Gastroesophageal sphincter (tissue), 4 donors: Measurements from ENCODE around the gene ADARB1. TPM values are rescaled to one million over a fixed set of nuclear protein-coding genes. Genes with fewer than 3 reads are reported as not detected.

ENCODE experiments used
- ATAC-seq: fragments of 150-250 bp; one replicate; pipeline ENCODE4 v1.9.1; 2016; ENCODE audit warnings: mild to moderate bottlenecking, moderate library complexity
- H3K27ac ChIP-seq, 4 donors: fragments of 200-600 bp; sonication (generic) in 3 of 4; 1 replicate in 3 of 4; 2 replicates in 1 of 4; pipeline ENCODE4 v1.5.1; 2016 to 2019
- H3K27me3 ChIP-seq: fragments of 200-600 bp; sonication (generic); one replicate; pipeline ENCODE4 v1.5.1; 2019
- H3K36me3 ChIP-seq, 2 donors: fragments of 200-600 bp; sonication (generic); one replicate each; pipeline ENCODE4 v1.5.1; 2019; ENCODE audit warnings: control low read depth in 1 of 2
- H3K4me1 ChIP-seq, 3 donors: fragments of 200-600 bp; sonication (generic); 1 replicate in 2 of 3; 2 replicates in 1 of 3; pipeline ENCODE4 v1.5.1; 2016 to 2019; ENCODE audit warnings: control low read depth in 2 of 3
- H3K4me3 ChIP-seq, 2 donors: fragments of 200-600 bp; sonication (generic); one replicate each; pipeline ENCODE4 v1.5.1; 2019; ENCODE audit warnings: mild to moderate bottlenecking in 1 of 2, moderate library complexity in 1 of 2
- H3K9me3 ChIP-seq, 3 donors: fragments of 200-600 bp; sonication (generic); one replicate each; pipeline ENCODE4 v1.5.1; 2017 to 2019; ENCODE audit warnings: control low read depth in 2 of 3
- EP300 ChIP-seq: sonication (generic); formaldehyde crosslinking; IDR thresholded peaks from one replicate; pipeline ENCODE4 v1.6.1; 2017; ENCODE audit warnings: antibody characterized with exemption, mild to moderate bottlenecking
- POLR2A ChIP-seq, 2 donors: fragments of 450-650 bp; IDR thresholded peaks; one replicate each; pipeline ENCODE4 v1.6.1; 2017; ENCODE audit warnings: antibody characterized with exemption in 2 of 2, mild to moderate bottlenecking in 2 of 2, moderate library complexity in 1 of 2
- POLR2AphosphoS5 ChIP-seq: sonication (generic); formaldehyde crosslinking; IDR thresholded peaks from one replicate; pipeline ENCODE4 v1.6.1; 2017; ENCODE audit warnings: antibody characterized with exemption
- WGBS, 2 donors: methylation state at CpG; one replicate each; pipeline ENCODE4 v1.1.5; 2018; ENCODE audit warnings: low coverage in 1 of 2; 5-methylcytosine and 5-hydroxymethylcytosine counted together
- total RNA-seq, 4 donors: library from RNA; depleted of rRNA; stranded (reverse); fragments of >200 nt; gene quantifications; one replicate each; pipeline ENCODE4 v1.1.0, GENCODE V29; 2016
- TF ChIP-seq, protein P1 (sequence below), 4 experiments: fragments of 200-600 bp in 2 of 4; fragments of 450-650 bp in 2 of 4; sonication (generic) in 1 of 4; IDR thresholded peaks; one replicate each; pipeline ENCODE4 v1.5.1; 2017 to 2019; ENCODE audit warnings: antibody characterized with exemption in 4 of 4, mild to moderate bottlenecking in 2 of 4, moderate library complexity in 2 of 4

The ADARB1 gene
- total RNA-seq, 4 donors from 2014 or later, result 136 to 228 (median 181) TPM

GRCh38 chr21:45209685-45210284 is 135.4 kb downstream of the ADARB1 start:
- Histone ChIP-seq H3K27ac (peak overlapping the region in 2 of 4 donors; percentile 11 to 31), H3K4me1 (peaks cover 0 to 8% (median 0%) of the 10 kb centered on the region in 3 donors), H3K27me3 (no peaks in the 10 kb centered on the region), H3K36me3 (peaks cover 0 to 90% of the 10 kb centered on the region in 2 donors), H3K9me3 (no peaks in the 10 kb centered on the region), H3K4me3 (no peak overlapping the region)
- no peak for ATAC-seq
- WGBS, 2 donors, result 57 to 79% methylated on average over 3 to 5 of the region's 8 CpGs
- no peak for TF ChIP-seq POLR2AphosphoS5
- TF ChIP-seq, protein P1, sequence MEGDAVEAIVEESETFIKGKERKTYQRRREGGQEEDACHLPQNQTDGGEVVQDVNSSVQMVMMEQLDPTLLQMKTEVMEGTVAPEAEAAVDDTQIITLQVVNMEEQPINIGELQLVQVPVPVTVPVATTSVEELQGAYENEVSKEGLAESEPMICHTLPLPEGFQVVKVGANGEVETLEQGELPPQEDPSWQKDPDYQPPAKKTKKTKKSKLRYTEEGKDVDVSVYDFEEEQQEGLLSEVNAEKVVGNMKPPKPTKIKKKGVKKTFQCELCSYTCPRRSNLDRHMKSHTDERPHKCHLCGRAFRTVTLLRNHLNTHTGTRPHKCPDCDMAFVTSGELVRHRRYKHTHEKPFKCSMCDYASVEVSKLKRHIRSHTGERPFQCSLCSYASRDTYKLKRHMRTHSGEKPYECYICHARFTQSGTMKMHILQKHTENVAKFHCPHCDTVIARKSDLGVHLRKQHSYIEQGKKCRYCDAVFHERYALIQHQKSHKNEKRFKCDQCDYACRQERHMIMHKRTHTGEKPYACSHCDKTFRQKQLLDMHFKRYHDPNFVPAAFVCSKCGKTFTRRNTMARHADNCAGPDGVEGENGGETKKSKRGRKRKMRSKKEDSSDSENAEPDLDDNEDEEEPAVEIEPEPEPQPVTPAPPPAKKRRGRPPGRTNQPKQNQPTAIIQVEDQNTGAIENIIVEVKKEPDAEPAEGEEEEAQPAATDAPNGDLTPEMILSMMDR (IDR thresholded peaks at IDR 0.05), result no peak
- TF ChIP-seq EP300, result no peak
- TF ChIP-seq POLR2A (IDR thresholded peaks at IDR 0.05), result no peak

- no peaks in the 10 kb centered on the region for H3K9me3 ChIP-seq
- no peaks in the 10 kb centered on the region for H3K27me3 ChIP-seq
- no peak overlapping the region for H3K27ac ChIP-seq
- TF ChIP-seq, protein P1 (IDR thresholded peaks at IDR 0.05), result no peak
- no peak for TF ChIP-seq EP300
- no peak for TF ChIP-seq POLR2AphosphoS5
- no peak for TF ChIP-seq POLR2A (IDR thresholded peaks at IDR 0.05)
- WGBS, 2 donors, result 90% methylated on average over 2 of the region's 12 CpGs
- peaks cover 0 to 90% of the 10 kb centered on the region in 2 donors for H3K36me3 ChIP-seq
- ATAC-seq, result no peak
- H3K4me1 ChIP-seq, result peaks cover 0 to 8% (median 0%) of the 10 kb centered on the region in 3 donors
- no peak overlapping the region for H3K4me3 ChIP-seq
Observed at GRCh38 chr21:45210461-45210983, 136.1 kb downstream of the ADARB1 start.

DNA sequence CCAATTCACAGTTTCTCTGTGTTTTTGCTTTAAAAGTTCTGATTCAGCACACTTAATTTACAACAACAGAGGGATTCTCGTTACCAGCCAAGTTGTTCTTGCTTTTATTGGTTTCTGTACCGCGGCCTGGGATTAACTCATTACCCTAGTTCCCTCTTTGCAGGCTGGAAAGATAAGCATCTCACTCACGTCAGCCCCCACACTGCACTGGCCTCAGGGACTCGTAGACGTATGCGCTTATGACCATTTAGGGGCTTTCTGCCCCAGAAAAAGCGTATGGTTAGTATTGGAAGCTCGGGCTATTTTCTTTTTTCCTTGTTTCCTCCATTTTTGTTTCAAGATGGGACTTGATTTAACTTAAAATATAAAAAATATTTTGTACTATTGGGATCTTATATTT is 137.3 kb downstream of the ADARB1 start:
- peaks cover 0 to 83% of the 10 kb centered on the region in 2 donors for H3K36me3 ChIP-seq
- no peak overlapping the region for H3K27ac ChIP-seq
- ATAC-seq, result no peak
- H3K4me1 ChIP-seq, result peaks cover 0 to 8% (median 0%) of the 10 kb centered on the region in 3 donors
- 78 to 97% methylated on average over 5 to 9 of the region's 9 CpGs for WGBS, 2 donors
- no peak overlapping the region for H3K4me3 ChIP-seq
- H3K27me3 ChIP-seq, result no peaks in the 10 kb centered on the region
- TF ChIP-seq EP300 (no peak), POLR2AphosphoS5 (no peak), POLR2A (IDR thresholded peaks at IDR 0.05) (no peak)
- TF ChIP-seq, protein P1 (IDR thresholded peaks at IDR 0.05), result no peak
- peaks cover 0 to 3% (median 0%) of the 10 kb centered on the region in 3 donors for H3K9me3 ChIP-seq

DNA sequence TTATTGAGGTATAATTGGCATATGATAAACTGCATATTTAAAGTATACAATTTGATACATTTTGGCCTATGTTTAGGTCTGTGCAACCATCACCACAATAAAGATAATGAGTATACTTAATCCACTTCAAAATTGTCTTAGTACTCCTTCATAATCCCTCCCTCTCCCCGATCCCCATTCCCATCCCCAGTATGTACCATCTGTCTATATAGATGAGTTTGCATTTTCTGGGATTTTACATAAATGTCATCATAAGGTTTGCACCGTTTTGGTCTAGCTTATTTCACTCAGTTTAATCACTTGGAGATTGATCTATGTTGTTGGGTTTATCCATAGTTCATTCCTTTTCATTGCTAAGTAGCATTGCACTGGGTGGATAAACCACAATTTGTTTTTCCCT is 139.0 kb downstream of the ADARB1 start:
- 75 to 86% methylated on average over 2 of the region's 2 CpGs for WGBS, 2 donors
- no peak for TF ChIP-seq EP300
- TF ChIP-seq, protein P1 (IDR thresholded peaks at IDR 0.05), result no peak
- no peak for TF ChIP-seq POLR2A (IDR thresholded peaks at IDR 0.05)
- no peak for TF ChIP-seq POLR2AphosphoS5
- Histone ChIP-seq H3K27me3 (no peaks in the 10 kb centered on the region), H3K4me3 (no peak overlapping the region), H3K4me1 (peaks cover 0 to 8% (median 0%) of the 10 kb centered on the region in 3 donors), H3K36me3 (peaks cover 0 to 70% of the 10 kb centered on the region in 2 donors), H3K27ac (no peak overlapping the region), H3K9me3 (peaks cover 0 to 8% (median 0%) of the 10 kb centered on the region in 3 donors)
- ATAC-seq, result no peak

DNA sequence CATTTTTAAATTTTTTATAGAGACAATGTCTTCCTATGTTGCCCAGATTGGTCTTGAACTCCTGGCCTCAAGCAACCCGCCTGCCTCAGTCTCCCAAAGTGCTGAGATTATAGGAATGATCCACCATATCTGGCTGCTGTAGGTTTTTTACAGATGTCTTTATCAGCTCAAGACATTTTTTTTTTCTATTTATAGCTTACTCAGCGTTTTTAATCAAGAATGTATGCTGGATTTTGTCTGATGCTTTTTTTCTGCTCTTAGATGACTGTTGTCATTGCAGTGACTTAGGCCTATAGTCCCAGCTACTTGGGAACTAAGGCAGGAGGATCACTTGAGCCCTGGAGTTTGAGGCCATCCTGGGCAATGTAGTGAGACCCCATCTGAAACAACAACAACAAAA is 140.8 kb downstream of the ADARB1 start:
- Histone ChIP-seq H3K4me1 (peaks cover 0 to 5% (median 0%) of the 10 kb centered on the region in 3 donors), H3K27me3 (no peaks in the 10 kb centered on the region), H3K27ac (no peak overlapping the region), H3K36me3 (peaks cover 0 to 73% of the 10 kb centered on the region in 2 donors), H3K9me3 (peaks cover 0 to 8% (median 0%) of the 10 kb centered on the region in 3 donors), H3K4me3 (no peak overlapping the region)
- no peak for TF ChIP-seq EP300
- no peak for TF ChIP-seq POLR2AphosphoS5
- TF ChIP-seq, protein P1 (IDR thresholded peaks at IDR 0.05), result no peak
- no peak for TF ChIP-seq POLR2A (IDR thresholded peaks at IDR 0.05)
- ATAC-seq, result no peak
- 67% methylated on average over 2 of the region's 2 CpGs; no CpG with 5 or more reads in 1 of the 2 donors for WGBS, 2 donors
